ENCODE measurements around the gene VSTM1. TPM values are rescaled to one million over a fixed set of nuclear protein-coding genes. Genes with fewer than 3 reads are reported as not detected.

Gene VSTM1
- total and polyA plus RNA-seq, 2 of the 8 experiments (the other 6 are each of a cell fraction or from before 2014, with no cell fraction given), result 0.12 to 0.65 TPM

- no peak overlapping the region for H2BK12ac ChIP-seq (ENCODE audit: low read depth, low read length)
- no peak overlapping the region for H4K5ac ChIP-seq (ENCODE audit: insufficient read length, low read depth, low read length)
- H3K27ac ChIP-seq (ENCODE audit: low read depth, low read length), result no peak overlapping the region
- no peak overlapping the region for H2BK120ac ChIP-seq (replicated peaks; ENCODE audit: low read depth, low read length)
- no peak overlapping the region for H3K18ac ChIP-seq (ENCODE audit: extremely low read depth, low read length)
- no peaks in the 10 kb centered on the region for H3K79me1 ChIP-seq (ENCODE audit: low read depth, low read length)
- no peak overlapping the region for H2AK5ac ChIP-seq (ENCODE audit: low read depth, low read length)
- H3K79me2 ChIP-seq (ENCODE audit: control insufficient read depth in 1 of 2, insufficient read depth in 2 of 2, low read length in 2 of 2), result no peaks in the 10 kb centered on the region
- no peaks in the 10 kb centered on the region for H3K9me3 ChIP-seq (ENCODE audit: insufficient read depth in 2 of 2, low read depth in 1 of 2, low read length in 1 of 2)
- H2AFZ ChIP-seq (ENCODE audit: low read length), result no peak overlapping the region
- H3K14ac ChIP-seq (ENCODE audit: insufficient read length), result no peak overlapping the region
- 91% methylated on average over 5 of the region's 5 CpGs; no CpG with 5 or more reads in 1 of the 2 experiments for WGBS, 2 experiments (ENCODE audit: extremely low coverage in 1 of 2, insufficient coverage in 1 of 2, insufficient read length in 1 of 2, insufficient replicate concordance in 2 of 2, low coverage in 1 of 2, low lambda C conversion rate in 2 of 2, missing lambda C conversion rate in 1 of 2)
- ChIA-PET CTCF (ENCODE audit: partially characterized antibody) (interaction anchor here (0.6 to 4.2 kb wide), 4 partner anchors 16 to 82 kb away, joined by 3 to 33 read pairs (median 3); no protein-coding TSS in a partner anchor), POLR2A (ENCODE audit: partially characterized antibody) (interaction anchor here (0.6 to 4.0 kb wide), 10 partner anchors 10 to 173 kb away, joined by 3 to 21 read pairs (median 4); no protein-coding TSS in a partner anchor)
- H3K23me2 ChIP-seq (ENCODE audit: low read depth, low read length), result peaks cover 7% of the 10 kb centered on the region; the same call in 1 of the 2 replicates
- no peaks in the 10 kb centered on the region for H3K36me3 ChIP-seq (ENCODE audit: control insufficient read depth in 2 of 4, insufficient read depth in 4 of 4, low read length in 3 of 4)
- no peak overlapping the region for H3K4ac ChIP-seq (replicated peaks; ENCODE audit: insufficient read length, low read depth, low read length)
- no peaks in the 10 kb centered on the region for H4K20me1 ChIP-seq (replicated peaks in 1 of 2; ENCODE audit: control insufficient read depth in 1 of 2, insufficient read depth in 2 of 2, low read length in 2 of 2)
- H2BK5ac ChIP-seq (ENCODE audit: low read depth, low read length), result no peak overlapping the region
- DNase-seq (ENCODE audit: low read depth in 1 of 2, low spot score in 2 of 2), result no peak
- H4K91ac ChIP-seq (replicated peaks; ENCODE audit: insufficient read length, low read length), result no peak overlapping the region
- no peak overlapping the region for H2BK15ac ChIP-seq (ENCODE audit: low read length)
- FAIRE-seq, result no peak
- H3K4me2 ChIP-seq (ENCODE audit: insufficient read depth in 1 of 2, low read depth in 2 of 2, low read length in 2 of 2), result no peak overlapping the region
- H3K4me3 ChIP-seq (ENCODE audit: extremely low read depth in 1 of 4, insufficient read depth in 2 of 4, low read depth in 3 of 4, low read length in 4 of 4), result no peak overlapping the region
- no peak overlapping the region for H3K9ac ChIP-seq (replicated peaks in 1 of 4; ENCODE audit: extremely low read depth in 1 of 4, low read depth in 3 of 4, low read length in 3 of 4)
- H2BK20ac ChIP-seq (ENCODE audit: low read length), result no peak overlapping the region
- peaks cover 0 to 17% (median 4%) of the 10 kb centered on the region in 4 experiments; a peak in 6 of 7 replicates for H3K4me1 ChIP-seq (replicated peaks in 1 of 4; ENCODE audit: control insufficient read depth in 3 of 4, insufficient read depth in 4 of 4, low read length in 3 of 4)
- no peak overlapping the region for H4K8ac ChIP-seq (ENCODE audit: extremely low read depth, insufficient read depth, low read length)
- no peak overlapping the region for H3K23ac ChIP-seq (ENCODE audit: insufficient read length)
- H3K56ac ChIP-seq (replicated peaks; ENCODE audit: insufficient read length, low read depth, low read length), result no peak overlapping the region
- H3K27me3 ChIP-seq (replicated peaks in 1 of 4; ENCODE audit: control insufficient read depth in 3 of 4, extremely low read depth in 1 of 4, insufficient read depth in 3 of 4, low read length in 3 of 4), result peaks cover 2 to 46% (median 34%) of the 10 kb centered on the region in 4 experiments
- TF ChIP-seq BACH1 (IDR thresholded peaks at IDR 0.05; ENCODE audit: low read length) (no peak), ATF2 (IDR thresholded peaks at IDR 0.05; ENCODE audit: low read length) (no peak), EP300 (IDR thresholded peaks at IDR 0.05; ENCODE audit: borderline replicate concordance in 1 of 2, low read depth in 2 of 2, low read length in 2 of 2) (no peak), CBX8 (IDR thresholded peaks at IDR 0.05; ENCODE audit: borderline replicate concordance, low read depth, low read length) (no peak), YY1 (IDR thresholded peaks at IDR 0.05; ENCODE audit: low read depth, low read length) (no peak), TAF1 (IDR thresholded peaks at IDR 0.05; ENCODE audit: low read depth, low read length) (no peak), RBBP5 (IDR thresholded peaks at IDR 0.05; ENCODE audit: borderline replicate concordance, low read depth, low read length) (no peak), GABPA (IDR thresholded peaks at IDR 0.05; ENCODE audit: borderline replicate concordance, insufficient read depth, low read length) (no peak)
- TF ChIP-seq, protein P1, sequence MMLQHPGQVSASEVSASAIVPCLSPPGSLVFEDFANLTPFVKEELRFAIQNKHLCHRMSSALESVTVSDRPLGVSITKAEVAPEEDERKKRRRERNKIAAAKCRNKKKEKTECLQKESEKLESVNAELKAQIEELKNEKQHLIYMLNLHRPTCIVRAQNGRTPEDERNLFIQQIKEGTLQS (IDR thresholded peaks at IDR 0.05; ENCODE audit: insufficient read depth, low read depth, low read length), result no peak
- TF ChIP-seq, protein P2, sequence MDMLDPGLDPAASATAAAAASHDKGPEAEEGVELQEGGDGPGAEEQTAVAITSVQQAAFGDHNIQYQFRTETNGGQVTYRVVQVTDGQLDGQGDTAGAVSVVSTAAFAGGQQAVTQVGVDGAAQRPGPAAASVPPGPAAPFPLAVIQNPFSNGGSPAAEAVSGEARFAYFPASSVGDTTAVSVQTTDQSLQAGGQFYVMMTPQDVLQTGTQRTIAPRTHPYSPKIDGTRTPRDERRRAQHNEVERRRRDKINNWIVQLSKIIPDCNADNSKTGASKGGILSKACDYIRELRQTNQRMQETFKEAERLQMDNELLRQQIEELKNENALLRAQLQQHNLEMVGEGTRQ (IDR thresholded peaks at IDR 0.05; ENCODE audit: low read length), result no peak
Observed at GRCh38 chr19:53994811-53995210, 68.9 kb downstream of the VSTM1 start.
